NCI-H128 (cell line): ENCODE results near the gene FAM221B.

Source experiments
- DNase-seq: peaks from one replicate; lab custom pipeline; 2025; ENCODE audit not compliant: unreplicated experiment; lab: John Stamatoyannopoulos, UW

Gene FAM221B

DNA sequence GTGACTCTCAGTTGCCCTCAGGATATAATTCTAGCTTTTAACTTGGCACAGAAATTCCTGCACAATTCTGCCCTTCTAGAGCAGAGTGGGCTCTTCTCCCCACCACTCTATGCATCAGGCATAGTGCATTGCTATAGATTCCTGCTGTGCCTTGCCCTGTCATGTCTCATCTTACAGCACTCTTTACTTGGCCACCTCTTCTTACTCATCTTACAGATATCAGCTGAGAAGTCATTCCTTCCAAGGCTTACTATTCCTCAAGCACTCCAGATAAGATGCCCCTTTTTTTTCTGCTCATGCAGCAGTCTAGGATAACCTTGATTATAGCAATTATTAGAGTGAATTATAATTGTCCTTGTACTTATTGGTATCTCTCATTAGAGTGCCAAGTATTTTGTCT lies 5.6 kb downstream of the FAM221B start:
- no peak for DNase-seq

DNA sequence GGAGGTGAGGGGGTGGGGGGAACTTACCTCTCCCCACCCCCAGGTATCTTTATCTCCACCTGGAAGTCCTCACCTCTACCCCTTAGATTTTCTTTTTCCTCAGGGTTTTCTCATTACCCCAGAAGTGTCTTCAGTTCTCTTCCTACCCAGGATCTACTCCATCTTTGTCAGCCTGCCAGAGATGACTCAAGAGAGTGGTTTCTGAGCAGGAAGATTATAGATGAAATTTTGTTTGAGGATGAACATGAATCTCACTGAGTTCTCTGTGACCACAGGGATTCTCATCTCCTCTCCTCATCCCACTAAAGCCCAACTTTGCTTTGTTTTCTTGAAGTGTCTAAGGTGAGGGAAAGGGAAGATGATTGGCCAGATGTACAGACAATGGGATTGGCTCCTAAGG lies 8.5 kb downstream of the FAM221B start:
- DNase-seq = no peak

DNA sequence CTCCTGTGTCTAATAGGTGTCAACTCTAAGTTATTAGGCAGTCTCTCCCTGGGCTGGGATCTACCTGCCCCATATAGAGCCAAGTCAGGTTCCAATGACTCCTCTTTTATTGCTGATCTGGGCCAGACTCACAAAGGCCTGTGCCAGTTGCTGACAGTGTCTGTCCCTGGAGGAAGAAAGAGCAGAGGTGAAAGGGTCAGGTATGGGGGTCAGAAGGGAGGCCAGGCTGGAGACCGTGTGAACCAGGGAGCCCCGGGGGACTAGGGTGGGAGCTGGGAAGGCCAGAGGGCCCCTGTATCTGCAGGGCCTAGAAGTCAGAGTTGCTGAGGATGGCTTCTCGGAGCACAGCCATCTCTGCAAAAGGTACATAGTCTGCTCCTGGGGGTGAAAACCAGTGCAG lies 10.2 kb downstream of the FAM221B start:
- no peak for DNase-seq

DNA sequence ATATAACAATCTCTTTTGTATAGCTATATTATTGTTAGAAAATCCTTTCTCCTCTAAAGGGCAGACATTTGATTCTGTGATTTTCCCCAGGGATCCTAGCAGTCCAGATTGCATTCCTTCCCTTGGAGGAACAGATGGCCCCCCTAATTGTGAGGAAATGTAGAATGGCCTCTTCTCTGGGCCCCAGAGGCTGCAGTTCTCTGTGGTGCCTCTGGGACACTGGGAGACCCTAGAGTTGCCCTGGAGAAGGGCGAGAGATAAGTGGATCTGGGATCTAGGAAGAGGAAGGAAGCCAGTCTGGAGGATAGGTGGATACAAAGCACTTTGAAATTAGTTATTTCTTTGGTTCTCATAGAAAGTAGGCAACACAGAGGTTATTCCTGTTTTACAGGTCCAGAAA lies 11.8 kb downstream of the FAM221B start:
- no peak for DNase-seq

GRCh38 chr9:35814841-35815543 lies 13.5 kb downstream of the FAM221B start, which contains the start of gene HINT2:
Gene HINT2 (minus strand): TSS chr9:35815042. CDS start chr9:35814979, 63 bp downstream.
- DNase-seq = peak; percentile 97

DNA sequence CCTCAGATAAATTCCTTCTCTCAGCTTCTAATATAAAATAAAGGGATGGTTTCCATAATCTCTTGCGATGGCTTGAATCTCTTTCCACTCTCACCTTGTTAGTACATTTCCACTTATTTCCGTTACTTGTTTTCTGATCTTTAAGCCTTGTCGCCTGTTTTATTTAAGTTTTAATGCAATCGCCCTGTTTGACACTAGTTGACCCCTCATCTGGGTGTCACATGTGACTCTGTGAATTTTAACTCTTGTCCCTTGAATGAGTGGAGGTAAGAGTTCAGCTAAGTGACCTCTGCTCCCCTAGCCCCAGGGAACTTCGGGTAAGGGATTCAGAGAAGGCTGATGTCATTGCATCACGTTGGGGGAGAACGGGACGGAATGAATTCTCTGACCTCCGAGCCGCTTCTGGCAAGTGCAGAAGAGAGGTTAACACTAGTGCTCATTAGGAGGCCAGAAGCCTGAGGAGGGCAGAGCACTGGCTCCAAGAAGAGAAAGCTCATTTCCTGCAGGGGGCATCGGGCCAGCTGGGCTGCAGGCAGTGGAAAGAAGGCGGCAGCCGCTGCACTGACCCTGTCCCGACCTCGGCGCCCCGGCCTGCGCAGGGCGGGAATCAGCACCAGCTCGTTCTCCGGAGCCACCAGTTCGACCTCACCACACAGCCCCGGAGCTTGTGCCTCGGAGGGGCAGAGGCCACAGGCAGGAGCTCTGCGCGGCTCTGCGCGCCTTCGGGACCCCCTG lies 14.3 kb downstream of the FAM221B start:
- DNase-seq = no peak

DNA sequence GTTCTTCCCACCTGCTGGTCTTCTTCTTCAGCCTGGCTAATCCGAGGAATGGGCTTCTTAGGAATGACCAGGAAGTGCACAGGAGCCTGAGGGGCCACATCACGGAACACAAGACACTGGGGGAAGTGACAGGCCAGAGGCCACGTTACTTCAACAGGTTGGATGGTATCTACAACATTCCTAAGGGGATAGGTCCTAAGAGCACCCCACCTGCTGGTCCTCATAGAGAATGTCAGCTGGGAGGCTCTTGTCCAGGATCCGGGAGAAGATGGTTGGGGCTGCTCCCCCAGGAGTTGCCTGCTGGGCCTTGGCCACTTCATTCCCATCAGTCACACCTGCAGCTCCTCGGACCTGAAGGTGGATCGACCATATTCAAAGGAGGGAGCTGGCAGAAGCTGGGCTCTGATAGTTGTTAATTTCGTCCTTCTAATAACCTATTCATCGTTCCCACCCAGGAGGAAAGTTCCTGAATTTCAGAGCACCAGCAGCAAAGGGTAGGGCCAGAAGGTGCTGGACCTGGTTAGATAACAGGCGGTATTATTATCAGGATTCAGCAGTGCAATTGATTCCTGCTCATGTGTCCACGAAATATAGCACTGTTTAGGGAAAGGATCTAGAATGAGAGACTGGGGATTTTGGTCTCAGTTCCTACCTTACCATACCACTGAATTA lies 15.0 kb downstream of the FAM221B start:
- DNase-seq = no peak

DNA sequence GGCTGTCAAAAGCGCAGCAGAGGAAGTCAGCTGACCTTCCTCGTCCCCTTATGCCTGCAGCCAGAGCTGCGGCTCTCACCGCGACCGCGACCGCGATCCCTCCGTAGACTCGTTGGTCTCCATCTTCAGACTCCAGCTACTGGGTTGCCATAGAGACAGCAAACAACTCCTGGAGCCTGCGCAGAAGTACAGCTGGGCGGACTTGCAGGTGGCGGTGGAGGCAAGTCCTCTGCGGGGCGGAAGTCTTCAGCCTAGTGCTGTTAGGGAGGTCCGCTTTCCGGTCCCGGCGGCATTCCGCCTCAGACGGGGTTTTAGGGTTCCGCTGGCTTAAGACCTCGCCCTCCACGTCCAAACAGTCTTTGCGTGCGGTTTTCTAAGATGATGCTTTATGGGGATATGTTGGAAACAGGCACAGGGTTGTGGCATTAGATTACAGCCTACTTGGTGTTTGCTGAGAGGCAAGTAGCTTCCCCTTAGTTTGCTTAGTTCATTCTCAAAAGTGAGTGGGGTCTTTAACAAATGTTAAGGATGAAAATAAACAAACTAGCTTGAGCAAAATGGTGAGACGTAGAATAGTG lies 16.4 kb downstream of the FAM221B start, which contains the start of gene SPAG8:
Gene SPAG8, minus strand, starts transcription at position 238 of the 578 bp plus-strand sequence. Its CDS starts 115 bp downstream, at position 123.
- DNase-seq = peak; percentile 89

DNA sequence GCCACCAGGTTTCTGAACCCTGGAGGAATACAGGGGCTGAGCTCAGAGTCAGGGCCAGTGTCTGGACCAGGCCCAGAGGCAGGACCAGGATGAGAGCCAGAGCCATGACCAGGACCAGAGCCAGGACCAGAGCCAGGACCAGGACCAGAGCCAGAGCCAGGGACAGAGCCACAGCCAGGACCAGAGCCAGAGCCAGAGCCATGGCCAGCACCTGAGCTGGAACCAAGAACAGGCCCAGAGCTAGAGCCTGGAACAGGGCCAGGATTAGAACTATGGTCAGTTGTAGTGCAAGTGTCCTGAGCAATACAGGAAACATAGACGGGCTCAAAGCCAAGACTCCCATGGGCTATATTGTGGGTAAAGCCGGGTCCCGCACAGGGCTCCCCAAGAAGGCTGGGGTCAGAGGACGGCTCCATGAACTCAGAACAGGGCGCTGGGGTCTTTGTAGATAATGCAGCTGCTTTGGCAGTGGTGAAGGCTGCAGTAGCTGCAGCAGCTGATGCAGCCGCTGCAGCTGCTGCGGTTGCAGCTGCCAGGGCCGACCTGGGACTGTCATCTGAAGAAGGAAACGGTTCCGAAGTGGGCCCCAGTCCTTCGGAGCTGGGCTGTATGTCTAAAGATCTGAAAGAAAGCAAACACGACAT lies 17.0 kb downstream of the FAM221B start:
- DNase-seq = no peak

GRCh38 chr9:35810122-35810521 lies 18.4 kb downstream of the FAM221B start:
- no peak for DNase-seq

DNA sequence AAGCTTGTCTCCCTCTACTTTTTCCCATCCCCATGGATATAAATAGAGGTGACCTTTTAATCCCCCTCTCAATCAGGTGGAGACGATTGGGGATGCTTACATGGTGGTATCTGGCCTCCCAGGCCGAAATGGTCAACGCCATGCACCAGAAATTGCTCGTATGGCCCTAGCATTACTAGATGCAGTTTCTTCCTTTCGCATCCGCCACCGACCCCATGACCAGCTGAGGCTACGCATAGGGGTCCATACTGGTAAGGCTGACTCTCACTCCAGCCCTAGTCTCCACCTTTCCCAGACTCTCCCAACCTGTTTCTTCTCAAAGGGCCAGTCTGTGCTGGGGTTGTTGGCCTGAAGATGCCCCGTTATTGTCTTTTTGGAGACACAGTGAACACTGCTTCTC lies 20.1 kb downstream of the FAM221B start:
- DNase-seq = no peak

DNA sequence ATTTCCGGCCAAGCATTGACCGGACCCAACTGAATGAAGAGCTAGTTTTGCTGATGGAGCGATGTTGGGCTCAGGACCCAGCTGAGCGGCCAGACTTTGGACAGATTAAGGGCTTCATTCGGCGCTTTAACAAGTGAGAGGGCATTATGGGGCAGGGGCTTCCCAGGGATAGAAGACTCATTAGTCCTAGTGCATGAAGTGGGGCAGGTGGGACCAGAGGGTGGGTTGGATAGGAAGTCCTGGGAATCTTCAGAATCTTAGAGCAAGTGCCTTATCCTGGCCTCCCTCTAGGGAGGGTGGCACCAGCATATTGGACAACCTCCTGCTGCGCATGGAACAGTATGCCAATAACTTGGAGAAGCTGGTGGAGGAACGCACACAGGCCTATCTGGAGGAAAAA lies 22.4 kb downstream of the FAM221B start:
- no peak for DNase-seq

DNA sequence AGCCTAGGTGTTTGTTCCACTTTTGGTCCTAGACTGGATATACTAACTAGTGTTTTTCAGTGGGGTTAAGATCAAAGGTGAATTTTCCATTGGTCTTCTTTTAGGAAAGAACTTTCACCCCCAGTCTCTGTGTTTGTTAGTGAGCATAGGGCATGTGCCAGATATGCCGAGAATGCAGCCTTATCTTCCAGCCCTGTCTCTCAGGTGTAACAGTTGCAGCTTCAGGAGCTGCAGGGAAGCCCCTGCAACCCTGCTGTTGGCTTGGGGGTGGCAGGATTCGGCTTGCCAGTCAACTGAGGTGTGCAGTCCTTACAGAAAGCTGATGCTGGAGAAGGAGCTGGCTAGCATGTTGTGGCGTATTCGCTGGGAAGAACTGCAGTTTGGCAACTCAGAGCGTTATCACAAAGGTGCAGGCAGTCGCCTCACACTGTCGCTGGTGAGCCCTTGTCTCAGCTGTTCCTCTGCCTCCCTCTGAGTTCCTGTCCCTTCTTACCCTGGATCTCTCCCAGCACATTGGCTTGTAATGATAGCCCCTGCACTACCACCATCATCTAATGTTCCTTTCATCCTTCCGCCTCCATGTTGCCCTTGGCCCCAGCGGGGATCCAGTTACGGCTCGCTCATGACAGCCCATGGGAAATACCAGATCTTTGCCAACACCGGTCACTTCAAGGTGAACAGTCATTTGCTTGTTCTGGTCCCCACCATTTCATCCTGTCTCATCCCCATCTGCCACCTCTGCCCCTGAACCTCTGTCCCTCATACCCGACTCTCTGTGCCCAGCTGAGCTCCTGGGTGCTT lies 27.0 kb downstream of the FAM221B start:
- no peak for DNase-seq

DNA sequence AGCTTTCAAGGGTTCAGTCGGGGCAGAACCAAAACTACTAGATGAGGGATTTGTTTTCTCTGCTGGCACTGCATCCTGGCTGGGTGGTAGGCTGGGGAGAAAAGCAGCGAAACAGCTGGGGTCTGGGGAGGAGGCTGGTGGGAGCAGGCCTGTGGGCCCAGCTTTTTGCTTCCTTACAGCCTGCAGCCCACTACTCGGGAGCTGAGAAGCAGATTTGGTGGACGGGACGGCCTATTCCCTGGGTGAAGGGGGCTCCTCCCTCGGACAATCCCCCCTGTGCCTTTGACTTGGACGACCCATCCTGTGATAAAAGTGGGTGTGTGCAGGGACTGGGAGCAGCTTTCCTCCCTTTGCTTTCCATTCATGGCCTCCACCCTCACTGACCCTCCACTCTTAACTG lies 28.0 kb downstream of the FAM221B start:
- no peak for DNase-seq

DNA sequence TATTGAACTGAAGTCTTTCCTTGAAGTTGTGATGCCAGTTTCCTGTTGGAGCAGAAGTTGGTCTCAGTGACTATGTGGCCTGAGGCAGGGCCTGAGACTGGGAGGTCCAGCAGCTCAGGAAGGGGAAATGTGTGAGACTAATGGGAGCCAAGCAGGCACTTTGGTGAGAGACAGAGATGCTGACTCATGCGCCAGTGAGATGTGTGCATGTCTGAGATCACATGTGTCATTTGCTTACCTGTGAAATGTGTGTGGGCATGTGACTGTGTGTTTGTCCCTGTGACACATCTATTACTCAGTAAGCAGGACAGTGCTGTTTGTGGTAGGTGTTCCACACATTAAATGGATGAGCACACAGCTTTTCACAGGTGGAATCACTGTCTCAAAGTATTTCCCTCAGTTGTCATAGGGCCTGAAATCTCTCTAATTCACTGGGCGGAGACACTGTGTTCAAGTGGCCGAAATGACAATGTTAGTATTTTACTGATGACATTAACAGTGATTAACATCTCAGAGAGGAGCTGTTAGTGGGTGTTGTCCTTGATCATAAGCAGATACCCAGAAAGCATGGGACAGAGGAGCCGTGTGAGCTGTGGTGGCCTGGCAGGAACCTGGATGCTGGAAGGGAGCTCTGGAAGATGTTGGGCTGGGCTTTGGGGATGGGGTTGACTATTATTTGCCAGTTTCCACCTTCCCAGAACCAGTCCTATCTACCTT lies 29.7 kb downstream of the FAM221B start:
- DNase-seq = no peak

DNA sequence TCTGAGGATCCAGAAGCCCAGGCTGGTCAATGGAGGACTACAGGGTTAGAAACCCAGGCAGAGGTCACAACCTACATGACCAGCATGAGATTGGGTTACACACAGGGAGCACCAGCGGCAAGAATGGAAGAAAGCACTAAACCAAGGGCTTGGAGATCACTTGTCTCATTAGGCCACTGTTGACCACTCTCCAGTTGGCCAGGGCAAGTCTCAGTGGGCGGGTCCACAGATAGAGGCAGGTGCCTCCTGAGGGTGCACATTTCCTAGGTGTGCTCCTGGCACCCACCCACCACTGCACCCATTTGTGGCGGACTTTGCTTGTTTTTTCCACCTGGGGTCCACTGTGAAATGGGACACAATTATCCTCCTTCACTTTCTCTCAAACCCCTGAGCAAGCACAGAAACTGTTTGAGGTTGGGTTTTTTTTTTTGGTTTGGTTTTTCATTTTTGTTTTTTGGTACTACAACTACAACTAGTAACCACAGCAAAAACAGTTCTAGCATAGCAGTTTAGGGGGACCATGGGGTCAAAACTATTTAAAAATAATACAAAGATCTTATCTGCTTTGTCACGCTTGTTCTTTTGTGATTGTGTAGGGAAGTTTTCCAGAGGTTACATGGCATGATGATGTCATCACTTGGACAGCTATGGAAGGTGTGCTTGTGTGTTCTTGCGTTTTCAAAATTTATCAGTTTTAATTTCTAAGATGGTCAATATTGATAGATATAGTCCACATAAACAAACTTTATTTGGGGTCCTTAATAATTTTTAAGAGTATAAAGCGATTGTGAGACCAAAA lies 31.0 kb downstream of the FAM221B start:
- no peak for DNase-seq

- DNase-seq = no peak
These were observed 32.8 kb downstream of the FAM221B start for GRCh38 chr9:35795695-35796094.

- DNase-seq = no peak
These were observed 35.1 kb downstream of the FAM221B start for GRCh38 chr9:35793461-35793860.

DNA sequence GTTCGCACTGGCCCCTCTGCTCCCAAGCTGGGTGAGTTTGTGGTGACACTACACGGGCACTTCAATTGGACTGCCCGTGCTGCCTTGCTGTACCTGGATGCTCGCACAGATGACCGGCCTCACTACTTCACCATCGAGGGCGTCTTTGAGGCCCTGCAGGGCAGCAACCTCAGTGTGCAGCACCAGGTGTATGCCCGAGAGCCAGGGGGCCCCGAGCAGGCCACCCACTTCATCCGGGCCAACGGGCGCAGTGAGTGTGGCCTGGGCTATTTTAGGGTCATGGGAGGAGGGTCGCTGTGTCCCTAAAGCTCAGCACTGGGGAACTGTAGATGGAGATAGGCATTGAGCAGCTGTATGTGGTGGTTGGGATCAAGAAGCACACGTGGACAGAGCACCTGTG lies 35.7 kb downstream of the FAM221B start:
- no peak for DNase-seq
